OCI-LY1 (cell line): ENCODE measurements around the gene NR2F6.

Experiments
- H2AFZ ChIP-seq: fragments of 200-600 bp; sonication (generic), shearing (Covaris generic); 2 replicates; pipeline ENCODE4 v1.6.0; 2014; ENCODE audit warnings: antibody characterized with exemption, mild to moderate bottlenecking, low read length
- H3F3A ChIP-seq: fragments of 200-600 bp; sonication (generic), shearing (Covaris generic); 2 replicates; pipeline ENCODE4 v1.6.0; 2014; ENCODE audit warnings: mild to moderate bottlenecking, antibody characterized with exemption, low read length, moderate library complexity; ENCODE audit not compliant: insufficient read depth
- H3K27ac ChIP-seq: fragments of 200-600 bp; sonication (generic); 2 replicates; pipeline ENCODE4 v1.5.1; 2014; ENCODE audit warnings: low read length, mixed run types, mild to moderate bottlenecking, low read depth; ENCODE audit not compliant: poor library complexity, severe bottlenecking
- H3K27me3 ChIP-seq: fragments of 200-600 bp; sonication (generic); 2 replicates; pipeline ENCODE4 v1.6.0; 2014; ENCODE audit warnings: antibody characterized with exemption, mild to moderate bottlenecking, low read length, moderate library complexity; ENCODE audit not compliant: insufficient read depth
- H3K36me3 ChIP-seq: fragments of 200-600 bp; sonication (generic); 2 replicates; pipeline ENCODE4 v1.6.1; 2014; ENCODE audit warnings: mild to moderate bottlenecking, antibody characterized with exemption, low read length, moderate library complexity, mixed read lengths; ENCODE audit not compliant: insufficient read depth
- H3K4me1 ChIP-seq: fragments of 200-600 bp; sonication (generic); 2 replicates; pipeline ENCODE4 v1.5.1; 2014; ENCODE audit warnings: mild to moderate bottlenecking, low read length, moderate library complexity; ENCODE audit not compliant: insufficient read depth, severe bottlenecking
- H3K4me2 ChIP-seq: fragments of 200-600 bp; sonication (generic), shearing (Covaris generic); 2 replicates; pipeline ENCODE4 v1.6.1; 2014; ENCODE audit warnings: low read length
- H3K4me3 ChIP-seq: fragments of 200-600 bp; sonication (generic); 2 replicates; pipeline ENCODE4 v1.5.1; 2014; ENCODE audit warnings: low read length, low read depth, mild to moderate bottlenecking, mixed read lengths; ENCODE audit not compliant: poor library complexity, severe bottlenecking
- H3K79me2 ChIP-seq: fragments of 200-600 bp; shearing (Covaris generic); 2 replicates; pipeline ENCODE4 v1.6.1; 2016; ENCODE audit warnings: mixed run types, low read length, mixed read lengths; ENCODE audit not compliant: insufficient read depth
- H3K9ac ChIP-seq: fragments of 200-600 bp; sonication (generic), shearing (Covaris generic); 2 replicates; pipeline ENCODE4 v1.6.1; 2014; ENCODE audit warnings: mild to moderate bottlenecking, low read length, mixed read lengths
- H3K9me2 ChIP-seq: fragments of 200-600 bp; sonication (generic), shearing (Covaris generic); 2 replicates; pipeline ENCODE4 v1.6.1; 2014; ENCODE audit warnings: low read depth, mild to moderate bottlenecking, low read length, mixed read lengths
- H3K9me3 ChIP-seq: fragments of 200-600 bp; shearing (Covaris generic); 2 replicates; pipeline ENCODE4 v1.6.1; 2014; ENCODE audit warnings: low read length, mixed read lengths
- H4K20me1 ChIP-seq: fragments of 200-600 bp; sonication (generic), shearing (Covaris generic); 2 replicates; pipeline ENCODE4 v1.6.0; 2016; ENCODE audit warnings: mild to moderate bottlenecking, low read length; ENCODE audit not compliant: insufficient read depth
- EZH2 ChIP-seq: fragments of 200-600 bp; sonication (generic), shearing (Covaris generic); IDR thresholded peaks from 2 replicates; pipeline ENCODE4 v1.8.0; 2017; ENCODE audit warnings: borderline replicate concordance, mixed run types, mild to moderate bottlenecking, antibody characterized with exemption, low read length, moderate library complexity, mixed read lengths
- TF ChIP-seq, protein P1 (sequence below): fragments of 200-600 bp; sonication (generic), shearing (Covaris generic); IDR thresholded peaks from 2 replicates; pipeline ENCODE4 v1.5.1; 2017; ENCODE audit warnings: mild to moderate bottlenecking, antibody characterized with exemption, low read length, moderate library complexity, mixed read lengths

Gene NR2F6

DNA sequence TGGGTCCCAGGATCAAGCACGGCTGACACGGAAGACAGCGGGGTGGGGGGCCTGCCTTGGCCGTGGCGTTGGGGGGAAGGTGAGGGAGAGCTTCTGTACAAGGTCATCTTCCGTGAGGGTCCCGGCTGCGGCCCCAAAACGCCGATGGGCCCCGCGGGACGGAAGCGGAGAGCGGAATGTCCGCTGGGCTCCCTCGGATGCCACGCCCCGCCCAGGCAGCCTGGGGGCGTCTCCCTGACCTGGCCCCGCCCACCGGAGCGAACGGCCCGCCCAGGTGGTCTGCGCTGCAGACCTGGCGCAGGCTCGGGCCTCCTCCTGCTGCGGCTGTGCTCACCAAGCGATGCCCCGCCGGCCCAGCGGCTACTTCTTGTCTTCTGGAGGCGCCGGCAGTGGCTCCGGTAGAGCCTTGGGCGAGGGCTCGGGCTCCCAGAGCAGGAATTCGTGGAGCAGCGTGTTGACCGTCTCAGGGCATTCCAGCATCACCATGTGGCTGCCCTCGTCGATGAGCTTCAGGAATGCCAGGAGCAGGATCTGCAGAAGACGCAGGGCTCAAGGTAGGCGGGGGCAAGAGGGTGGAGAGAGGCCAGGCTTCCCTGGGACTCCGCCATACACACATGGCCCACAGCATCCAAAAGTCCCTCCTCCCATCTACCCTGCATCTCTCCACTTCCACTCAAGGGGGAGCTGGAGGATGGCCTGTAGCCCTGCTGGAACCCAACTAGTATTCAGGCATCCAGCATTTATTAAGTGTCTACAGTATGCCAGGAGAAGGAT lies 46.8 kb upstream of the NR2F6 start:
- H3K27ac ChIP-seq = peak overlapping the region; percentile 70
- no peak overlapping the region for H2AFZ ChIP-seq
- H3K4me1 ChIP-seq = peaks cover 24% of the 10 kb centered on the region
- peak overlapping the region; percentile 84 for H3K4me2 ChIP-seq
- peaks cover 21% of the 10 kb centered on the region for H3K36me3 ChIP-seq
- H3K9me2 ChIP-seq = no peaks in the 10 kb centered on the region
- TF ChIP-seq, protein P1, sequence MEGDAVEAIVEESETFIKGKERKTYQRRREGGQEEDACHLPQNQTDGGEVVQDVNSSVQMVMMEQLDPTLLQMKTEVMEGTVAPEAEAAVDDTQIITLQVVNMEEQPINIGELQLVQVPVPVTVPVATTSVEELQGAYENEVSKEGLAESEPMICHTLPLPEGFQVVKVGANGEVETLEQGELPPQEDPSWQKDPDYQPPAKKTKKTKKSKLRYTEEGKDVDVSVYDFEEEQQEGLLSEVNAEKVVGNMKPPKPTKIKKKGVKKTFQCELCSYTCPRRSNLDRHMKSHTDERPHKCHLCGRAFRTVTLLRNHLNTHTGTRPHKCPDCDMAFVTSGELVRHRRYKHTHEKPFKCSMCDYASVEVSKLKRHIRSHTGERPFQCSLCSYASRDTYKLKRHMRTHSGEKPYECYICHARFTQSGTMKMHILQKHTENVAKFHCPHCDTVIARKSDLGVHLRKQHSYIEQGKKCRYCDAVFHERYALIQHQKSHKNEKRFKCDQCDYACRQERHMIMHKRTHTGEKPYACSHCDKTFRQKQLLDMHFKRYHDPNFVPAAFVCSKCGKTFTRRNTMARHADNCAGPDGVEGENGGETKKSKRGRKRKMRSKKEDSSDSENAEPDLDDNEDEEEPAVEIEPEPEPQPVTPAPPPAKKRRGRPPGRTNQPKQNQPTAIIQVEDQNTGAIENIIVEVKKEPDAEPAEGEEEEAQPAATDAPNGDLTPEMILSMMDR = peak; percentile 75
- TF ChIP-seq EZH2 = no peak
- H3K27me3 ChIP-seq = no peaks in the 10 kb centered on the region
- H3K9ac ChIP-seq = peak overlapping the region; percentile 74
- H3K4me3 ChIP-seq = peak overlapping the region; percentile 74
- H3K79me2 ChIP-seq = no peaks in the 10 kb centered on the region
- peaks cover 3% of the 10 kb centered on the region; the same call in 1 of the 2 replicates for H3F3A ChIP-seq
- no peaks in the 10 kb centered on the region for H4K20me1 ChIP-seq
- H3K9me3 ChIP-seq = no peaks in the 10 kb centered on the region

DNA sequence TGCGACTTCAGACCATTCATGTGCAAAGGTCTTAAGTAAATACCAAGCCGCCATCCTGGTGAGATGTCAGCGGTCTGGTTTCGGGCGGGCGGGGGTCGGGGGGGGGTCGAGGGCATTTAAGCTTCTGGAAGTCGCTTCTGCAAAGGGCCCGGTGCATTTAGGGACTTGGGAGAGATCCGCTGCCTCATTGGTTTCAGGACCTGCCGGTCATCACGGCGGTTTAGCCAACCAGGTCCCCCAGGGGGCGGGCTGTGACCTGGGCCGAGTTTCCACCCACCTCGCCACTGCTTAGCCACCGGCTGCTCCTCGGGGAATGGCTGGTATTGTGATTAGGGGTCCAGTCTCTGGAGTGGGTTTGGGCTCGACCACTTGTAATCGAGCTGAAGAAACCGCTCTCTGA lies 43.8 kb upstream of the NR2F6 start:
- H3K9me3 ChIP-seq = no peaks in the 10 kb centered on the region
- no peak overlapping the region for H3K9ac ChIP-seq
- H3K27ac ChIP-seq = no peak overlapping the region
- H3K4me3 ChIP-seq = no peak overlapping the region
- H3K79me2 ChIP-seq = no peaks in the 10 kb centered on the region
- no peaks in the 10 kb centered on the region for H3K27me3 ChIP-seq
- H3F3A ChIP-seq = peaks cover 3% of the 10 kb centered on the region; the same call in 1 of the 2 replicates
- TF ChIP-seq, protein P1 = no peak
- no peak for TF ChIP-seq EZH2
- H3K9me2 ChIP-seq = no peaks in the 10 kb centered on the region
- H4K20me1 ChIP-seq = no peaks in the 10 kb centered on the region
- no peak overlapping the region for H3K4me2 ChIP-seq
- H2AFZ ChIP-seq = no peak overlapping the region
- peaks cover 22% of the 10 kb centered on the region for H3K4me1 ChIP-seq
- H3K36me3 ChIP-seq = peaks cover 29% of the 10 kb centered on the region

DNA sequence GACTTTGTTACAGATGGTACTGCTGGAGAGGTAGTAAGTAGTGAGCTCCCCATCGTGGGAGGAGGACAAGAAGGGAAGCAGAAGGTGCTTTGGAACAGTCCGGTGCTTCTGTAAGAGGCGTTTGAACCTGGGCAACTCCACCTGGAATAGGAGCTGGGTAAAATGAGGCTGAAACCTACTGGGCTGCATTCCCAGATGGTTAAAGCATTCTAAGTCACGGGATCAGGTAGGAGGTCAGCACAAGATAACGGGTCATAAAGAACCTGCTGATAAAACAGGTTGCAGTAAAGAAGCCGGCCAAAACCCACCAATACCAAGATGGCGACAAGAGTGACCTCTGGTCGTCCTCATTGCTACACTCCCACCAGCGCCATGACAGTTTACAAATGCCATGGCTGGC lies 41.0 kb upstream of the NR2F6 start:
- H3K27ac ChIP-seq = no peak overlapping the region
- H3K27me3 ChIP-seq = no peaks in the 10 kb centered on the region
- H3K4me3 ChIP-seq = no peak overlapping the region
- H3K79me2 ChIP-seq = no peaks in the 10 kb centered on the region
- peaks cover 3% of the 10 kb centered on the region; the same call in 1 of the 2 replicates for H3F3A ChIP-seq
- no peak for TF ChIP-seq EZH2
- TF ChIP-seq, protein P1 = no peak
- no peak overlapping the region for H2AFZ ChIP-seq
- no peaks in the 10 kb centered on the region for H3K9me3 ChIP-seq
- no peak overlapping the region for H3K9ac ChIP-seq
- peaks cover 43% of the 10 kb centered on the region for H3K36me3 ChIP-seq
- no peaks in the 10 kb centered on the region for H3K9me2 ChIP-seq
- H3K4me1 ChIP-seq = peaks cover 8% of the 10 kb centered on the region
- no peak overlapping the region for H3K4me2 ChIP-seq
- H4K20me1 ChIP-seq = no peaks in the 10 kb centered on the region
